ENCODE data around the gene SPATA2L.

DNA sequence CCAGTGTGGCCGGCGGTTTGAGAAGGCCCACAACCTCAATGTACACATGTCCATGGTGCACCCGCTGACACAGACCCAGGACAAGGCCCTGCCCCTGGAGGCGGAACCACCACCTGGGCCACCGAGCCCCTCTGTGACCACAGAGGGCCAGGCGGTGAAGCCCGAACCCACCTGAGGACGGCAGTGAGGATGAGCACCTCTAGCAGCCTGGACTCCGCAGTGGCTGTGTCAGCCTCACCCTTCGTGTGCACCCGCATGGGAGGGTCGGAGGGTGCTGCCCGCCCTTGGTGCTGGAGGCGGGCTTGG is 36.5 kb upstream of the SPATA2L start:
- TF ChIP-seq POLR2A (IDR thresholded peaks at IDR 0.05) (no peak), CTCF (IDR thresholded peaks at IDR 0.05 in 4 of 5, conservative IDR thresholded peaks at IDR 0.05 in 1 of 5) (no peak)
